Lower lobe of right lung (tissue), 2 donors: Measurements from ENCODE around the gene ZNF195. TPM values are rescaled to one million over a fixed set of nuclear protein-coding genes. Genes with fewer than 3 reads are reported as not detected.
A peak's percentile ranks its signal among the peaks of the same experiment; 100 is the strongest.

Source experiments
- ATAC-seq, 2 donors: fragments of 200-7000 bp; cut with Tn5 transposase; one replicate each; pipeline ENCODE4 v1.9.1; 2020 to 2022; ENCODE audit warnings: mild to moderate bottlenecking in 2 of 2, moderate library complexity in 2 of 2
- DNase-seq: peaks from one replicate; pipeline ENCODE4 v3.0.0-alpha.2; 2020
- H3K27ac ChIP-seq: fragments of 200-600 bp; one replicate; pipeline ENCODE4 v1.8.0; 2022
- H3K27me3 ChIP-seq: fragments of 200-600 bp; one replicate; pipeline ENCODE4 v1.8.0; 2022; ENCODE audit warnings: low read depth
- H3K36me3 ChIP-seq: fragments of 200-600 bp; one replicate; pipeline ENCODE4 v1.8.0; 2022; ENCODE audit warnings: mild to moderate bottlenecking
- H3K4me1 ChIP-seq: fragments of 200-600 bp; one replicate; pipeline ENCODE4 v1.8.0; 2022
- H3K4me3 ChIP-seq: fragments of 200-600 bp; one replicate; pipeline ENCODE4 v1.8.0; 2022; ENCODE audit warnings: mild to moderate bottlenecking
- H3K9me3 ChIP-seq: fragments of 200-600 bp; one replicate; pipeline ENCODE4 v1.8.0; 2022
- intact Hi-C: fragments of 100-400 bp; cut with DNase I; formaldehyde crosslinking; loops from one replicate; pipeline ENCODE4 v1.11.0; 2022
- total RNA-seq: library from RNA; stranded (reverse); fragmentation: NEBNext Ultra II Directional; extraction: Animal tissue kit (Norgen Biotek cat#: 25700); gene quantifications from one replicate; pipeline ENCODE4 v1.2.1, GENCODE V29; 2021
- TF ChIP-seq, protein P1 (sequence below): fragments of 200-600 bp; IDR thresholded peaks from one replicate; pipeline ENCODE4 v1.8.0; 2022; ENCODE audit warnings: antibody characterized with exemption, mild to moderate bottlenecking
- donor health status: DM: no; HTN: yes; CAD: no; lungs with severe emphysema.

ZNF195 gene
- total RNA-seq, 1 donor from 2014 or later, result 16.4 TPM

DNA sequence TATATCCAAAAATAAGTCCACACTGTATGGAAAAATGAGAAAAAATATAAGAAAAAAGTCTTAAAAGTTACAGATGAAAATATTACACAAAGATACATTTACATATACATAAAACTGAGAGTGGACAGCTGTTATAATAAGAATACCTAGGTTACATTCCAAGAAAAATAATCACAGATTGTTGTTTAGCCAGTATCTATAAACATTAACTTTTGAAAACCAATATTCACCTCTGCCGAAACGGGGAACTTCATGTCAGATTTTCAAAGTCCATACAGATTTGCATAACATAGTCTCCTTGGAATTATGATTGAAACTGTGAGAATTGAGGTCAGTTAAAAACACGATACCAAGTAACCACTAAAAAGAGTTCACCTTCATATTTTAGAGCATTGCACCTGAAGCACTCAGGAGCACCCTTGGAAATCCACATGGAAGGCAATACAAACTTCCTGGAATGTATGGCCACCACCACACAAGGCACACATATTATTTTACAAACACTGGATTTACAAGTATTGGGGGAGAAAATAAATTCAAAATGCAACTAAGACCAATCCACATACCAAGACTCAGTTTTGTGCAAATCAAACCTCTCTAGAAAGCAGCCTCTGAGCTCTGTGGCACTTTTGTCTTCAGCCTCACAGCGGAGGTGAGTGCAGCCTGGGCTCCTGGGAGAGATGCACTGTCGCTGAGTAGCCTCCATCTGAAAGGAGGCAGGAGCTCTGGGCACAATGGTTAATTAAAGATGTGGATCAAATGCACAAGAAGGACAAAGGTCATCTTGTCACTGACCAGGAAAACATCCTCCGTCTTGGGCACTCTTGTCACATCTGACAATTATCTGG is 34.4 kb downstream of the ZNF195 start:
- Histone ChIP-seq H3K36me3 (no peaks in the 10 kb centered on the region), H3K4me1 (no peaks in the 10 kb centered on the region), H3K27me3 (no peaks in the 10 kb centered on the region), H3K4me3 (no peak overlapping the region), H3K27ac (no peak overlapping the region), H3K9me3 (peaks cover 5% of the 10 kb centered on the region)
- intact Hi-C loops, result loop anchor here (10.0 kb wide), 1 partner anchor 70 kb away; no protein-coding TSS in a partner anchor
- ATAC-seq (no peak), DNase-seq (no peak)
- TF ChIP-seq, protein P1, sequence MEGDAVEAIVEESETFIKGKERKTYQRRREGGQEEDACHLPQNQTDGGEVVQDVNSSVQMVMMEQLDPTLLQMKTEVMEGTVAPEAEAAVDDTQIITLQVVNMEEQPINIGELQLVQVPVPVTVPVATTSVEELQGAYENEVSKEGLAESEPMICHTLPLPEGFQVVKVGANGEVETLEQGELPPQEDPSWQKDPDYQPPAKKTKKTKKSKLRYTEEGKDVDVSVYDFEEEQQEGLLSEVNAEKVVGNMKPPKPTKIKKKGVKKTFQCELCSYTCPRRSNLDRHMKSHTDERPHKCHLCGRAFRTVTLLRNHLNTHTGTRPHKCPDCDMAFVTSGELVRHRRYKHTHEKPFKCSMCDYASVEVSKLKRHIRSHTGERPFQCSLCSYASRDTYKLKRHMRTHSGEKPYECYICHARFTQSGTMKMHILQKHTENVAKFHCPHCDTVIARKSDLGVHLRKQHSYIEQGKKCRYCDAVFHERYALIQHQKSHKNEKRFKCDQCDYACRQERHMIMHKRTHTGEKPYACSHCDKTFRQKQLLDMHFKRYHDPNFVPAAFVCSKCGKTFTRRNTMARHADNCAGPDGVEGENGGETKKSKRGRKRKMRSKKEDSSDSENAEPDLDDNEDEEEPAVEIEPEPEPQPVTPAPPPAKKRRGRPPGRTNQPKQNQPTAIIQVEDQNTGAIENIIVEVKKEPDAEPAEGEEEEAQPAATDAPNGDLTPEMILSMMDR, result no peak

DNA sequence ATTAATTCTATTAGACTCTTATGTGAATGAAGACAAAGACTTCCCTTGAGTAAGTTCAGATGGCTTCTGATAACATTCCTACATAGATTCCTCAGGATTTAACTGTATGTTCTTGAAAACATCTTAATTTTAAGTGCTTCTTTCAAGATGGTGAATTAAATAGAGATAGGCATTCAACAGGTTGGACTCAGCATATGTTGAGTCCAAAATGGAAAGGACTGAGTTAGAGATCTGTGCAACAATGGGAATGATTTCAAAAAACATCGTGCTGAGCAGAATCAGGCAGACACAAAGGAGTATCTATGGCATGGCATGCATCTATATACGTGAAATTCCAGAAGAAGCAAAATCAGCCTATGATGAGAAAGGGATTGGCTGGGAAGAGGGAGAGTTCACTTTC is 36.2 kb downstream of the ZNF195 start:
- ATAC-seq (no peak), DNase-seq (no peak)
- intact Hi-C loops, result loop anchor here (10.0 kb wide), 1 partner anchor 72 kb away; no protein-coding TSS in a partner anchor
- Histone ChIP-seq H3K4me3 (no peak overlapping the region), H3K36me3 (no peaks in the 10 kb centered on the region), H3K27ac (no peak overlapping the region), H3K4me1 (no peaks in the 10 kb centered on the region), H3K9me3 (peaks cover 5% of the 10 kb centered on the region), H3K27me3 (no peaks in the 10 kb centered on the region)
- TF ChIP-seq, protein P1, result no peak

GRCh38 chr11:3341298-3341697 is 37.6 kb downstream of the ZNF195 start:
- no peaks in the 10 kb centered on the region for H3K36me3 ChIP-seq
- no peaks in the 10 kb centered on the region for H3K4me1 ChIP-seq
- H3K4me3 ChIP-seq, result no peak overlapping the region
- intact Hi-C loops, result loop anchor here (10.0 kb wide), 1 partner anchor 74 kb away; no protein-coding TSS in a partner anchor
- H3K27me3 ChIP-seq, result no peaks in the 10 kb centered on the region
- ATAC-seq, result peak in 1 of 2 donors; percentile 58
- no peaks in the 10 kb centered on the region for H3K9me3 ChIP-seq
- no peak overlapping the region for H3K27ac ChIP-seq
- peak; percentile 67 for DNase-seq
- TF ChIP-seq, protein P1, result peak; percentile 74

GRCh38 chr11:3340025-3340424 is 38.9 kb downstream of the ZNF195 start:
- H3K27me3 ChIP-seq, result no peaks in the 10 kb centered on the region
- H3K9me3 ChIP-seq, result no peaks in the 10 kb centered on the region
- H3K4me1 ChIP-seq, result no peaks in the 10 kb centered on the region
- H3K4me3 ChIP-seq, result no peak overlapping the region
- ATAC-seq, result no peak
- intact Hi-C loops, result loop anchor here (10.0 kb wide), 1 partner anchor 75 kb away; no protein-coding TSS in a partner anchor
- H3K27ac ChIP-seq, result no peak overlapping the region
- DNase-seq, result no peak
- TF ChIP-seq, protein P1, result no peak
- no peaks in the 10 kb centered on the region for H3K36me3 ChIP-seq

DNA sequence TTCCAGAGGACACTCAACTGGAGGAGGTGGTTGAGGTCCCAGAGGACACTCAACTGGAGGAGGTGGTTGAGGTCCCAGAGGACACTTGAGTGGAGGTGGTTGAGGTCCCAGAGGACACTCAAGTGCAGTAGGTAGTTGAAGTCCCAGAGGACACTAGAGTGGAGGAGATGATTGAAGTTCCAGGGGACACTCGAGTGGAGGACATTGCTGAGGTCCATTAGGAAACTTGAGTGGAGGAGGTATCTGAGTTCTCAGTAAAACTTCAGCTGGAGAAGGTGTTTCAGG is 39.7 kb downstream of the ZNF195 start:
- Histone ChIP-seq H3K4me1 (no peaks in the 10 kb centered on the region), H3K4me3 (no peak overlapping the region), H3K36me3 (no peaks in the 10 kb centered on the region), H3K27ac (no peak overlapping the region), H3K9me3 (no peaks in the 10 kb centered on the region), H3K27me3 (no peaks in the 10 kb centered on the region)
- ATAC-seq, result peak; percentile 9 to 59
- DNase-seq, result no peak
- intact Hi-C loops, result no loop called here
- TF ChIP-seq, protein P1, result no peak
